Measurements from ENCODE around the gene ABCB4. TPM values are rescaled to one million over a fixed set of nuclear protein-coding genes. Genes with fewer than 3 reads are reported as not detected.

The ABCB4 gene
- total RNA-seq, 1 donor from 2014 or later: 4.2 TPM

DNA sequence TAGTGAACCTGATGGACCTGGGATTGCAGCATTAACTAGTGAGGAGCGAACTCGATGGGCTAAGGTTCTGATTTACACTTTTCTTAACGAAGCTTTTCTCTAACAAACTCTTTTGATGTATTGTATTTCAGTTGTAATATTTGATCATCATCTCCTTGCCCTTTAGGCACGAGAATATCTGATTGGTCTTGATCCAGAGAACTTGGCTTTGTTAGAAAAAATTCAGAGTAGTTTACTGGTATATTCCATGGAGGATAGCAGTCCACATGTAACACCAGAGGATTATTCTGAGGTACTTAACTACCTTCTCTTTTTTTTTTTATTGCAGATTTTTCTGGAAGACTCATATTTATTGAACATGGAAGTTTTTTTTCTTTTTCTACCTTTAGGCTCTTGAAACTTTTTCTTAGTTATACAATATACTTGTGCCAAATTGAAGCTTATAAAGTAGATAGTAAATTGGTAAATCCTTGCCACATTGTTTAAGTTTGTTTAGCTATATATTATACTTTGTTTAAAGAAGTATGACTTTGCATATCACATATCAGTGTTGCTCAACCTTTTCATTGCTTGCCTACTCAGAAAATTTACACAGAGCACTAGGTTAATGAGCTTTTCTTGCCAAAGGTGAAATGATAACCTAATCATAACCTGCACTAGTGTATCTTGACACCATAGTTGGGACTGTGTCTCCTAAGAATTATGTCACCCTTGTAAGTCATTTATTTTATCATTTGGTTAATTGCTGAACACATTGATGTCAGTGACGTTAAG lies 99.6 kb downstream of the ABCB4 start:
- no peak overlapping the region for H3K27ac ChIP-seq (replicated peaks)
- H3K9me3 ChIP-seq (replicated peaks): no peaks in the 10 kb centered on the region
- no peaks in the 10 kb centered on the region for H3K27me3 ChIP-seq (ENCODE audit: low read depth)
- TF ChIP-seq, protein P1, sequence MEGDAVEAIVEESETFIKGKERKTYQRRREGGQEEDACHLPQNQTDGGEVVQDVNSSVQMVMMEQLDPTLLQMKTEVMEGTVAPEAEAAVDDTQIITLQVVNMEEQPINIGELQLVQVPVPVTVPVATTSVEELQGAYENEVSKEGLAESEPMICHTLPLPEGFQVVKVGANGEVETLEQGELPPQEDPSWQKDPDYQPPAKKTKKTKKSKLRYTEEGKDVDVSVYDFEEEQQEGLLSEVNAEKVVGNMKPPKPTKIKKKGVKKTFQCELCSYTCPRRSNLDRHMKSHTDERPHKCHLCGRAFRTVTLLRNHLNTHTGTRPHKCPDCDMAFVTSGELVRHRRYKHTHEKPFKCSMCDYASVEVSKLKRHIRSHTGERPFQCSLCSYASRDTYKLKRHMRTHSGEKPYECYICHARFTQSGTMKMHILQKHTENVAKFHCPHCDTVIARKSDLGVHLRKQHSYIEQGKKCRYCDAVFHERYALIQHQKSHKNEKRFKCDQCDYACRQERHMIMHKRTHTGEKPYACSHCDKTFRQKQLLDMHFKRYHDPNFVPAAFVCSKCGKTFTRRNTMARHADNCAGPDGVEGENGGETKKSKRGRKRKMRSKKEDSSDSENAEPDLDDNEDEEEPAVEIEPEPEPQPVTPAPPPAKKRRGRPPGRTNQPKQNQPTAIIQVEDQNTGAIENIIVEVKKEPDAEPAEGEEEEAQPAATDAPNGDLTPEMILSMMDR (IDR thresholded peaks at IDR 0.05; ENCODE audit: borderline replicate concordance): no peak
- H3K4me1 ChIP-seq: no peaks in the 10 kb centered on the region
- intact Hi-C loops (cut with micrococcal nuclease): no loop called here
- H3K36me3 ChIP-seq: peaks cover 21% of the 10 kb centered on the region
- DNase-seq: no peak
- H3K4me3 ChIP-seq: no peak overlapping the region

DNA sequence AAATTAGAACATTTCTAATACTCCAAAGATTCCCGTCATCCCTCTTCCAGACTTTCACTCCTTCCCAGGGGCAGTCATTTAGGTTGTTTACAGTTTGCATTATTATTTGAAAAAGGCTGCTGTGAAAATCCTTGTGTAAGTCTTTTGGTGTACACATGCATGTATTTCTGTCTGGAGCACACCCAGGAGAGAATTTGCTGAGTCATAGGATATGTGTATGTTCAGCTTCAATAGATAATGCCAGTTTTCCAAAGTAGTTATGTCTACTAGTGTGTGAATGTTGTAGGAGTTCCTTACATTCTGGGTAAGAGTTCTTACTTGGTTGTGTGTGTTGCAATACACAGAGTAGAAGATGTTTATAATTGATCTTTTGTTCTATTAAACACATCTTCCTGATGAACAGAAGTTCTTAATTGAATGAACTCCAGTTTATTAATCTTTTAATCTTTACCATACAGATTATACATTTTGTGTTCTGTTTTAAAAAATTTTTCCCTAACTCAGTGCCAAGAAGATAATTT lies 104.8 kb downstream of the ABCB4 start:
- H3K4me1 ChIP-seq: no peaks in the 10 kb centered on the region
- DNase-seq: no peak
- TF ChIP-seq, protein P1 (IDR thresholded peaks at IDR 0.05; ENCODE audit: borderline replicate concordance): no peak
- no peaks in the 10 kb centered on the region for H3K9me3 ChIP-seq (replicated peaks)
- intact Hi-C loops (cut with micrococcal nuclease): no loop called here
- H3K4me3 ChIP-seq: no peak overlapping the region
- H3K27me3 ChIP-seq (ENCODE audit: low read depth): no peaks in the 10 kb centered on the region
- H3K36me3 ChIP-seq: peaks cover 20% of the 10 kb centered on the region
- no peak overlapping the region for H3K27ac ChIP-seq (replicated peaks)

DNA sequence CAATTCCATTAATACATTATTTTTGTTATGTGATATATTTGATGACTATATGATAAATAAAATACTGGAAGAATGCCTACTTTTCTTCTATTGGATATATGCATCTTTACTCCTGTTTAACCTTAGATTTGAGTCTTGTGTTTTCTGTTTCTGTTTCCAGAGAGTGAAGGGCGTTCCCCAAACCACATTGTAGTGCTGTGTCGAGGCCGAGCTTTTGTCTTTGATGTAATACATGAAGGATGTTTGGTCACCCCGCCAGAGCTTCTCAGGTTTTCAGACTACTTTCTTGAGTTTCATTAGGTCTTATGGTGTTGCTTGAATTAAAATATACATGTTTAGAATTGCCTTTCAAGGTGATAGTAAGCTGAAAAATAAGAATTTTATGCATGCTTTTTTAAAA lies 106.3 kb downstream of the ABCB4 start:
- TF ChIP-seq, protein P1 (IDR thresholded peaks at IDR 0.05; ENCODE audit: borderline replicate concordance): no peak
- peaks cover 18% of the 10 kb centered on the region for H3K36me3 ChIP-seq
- intact Hi-C loops (cut with micrococcal nuclease): no loop called here

DNA sequence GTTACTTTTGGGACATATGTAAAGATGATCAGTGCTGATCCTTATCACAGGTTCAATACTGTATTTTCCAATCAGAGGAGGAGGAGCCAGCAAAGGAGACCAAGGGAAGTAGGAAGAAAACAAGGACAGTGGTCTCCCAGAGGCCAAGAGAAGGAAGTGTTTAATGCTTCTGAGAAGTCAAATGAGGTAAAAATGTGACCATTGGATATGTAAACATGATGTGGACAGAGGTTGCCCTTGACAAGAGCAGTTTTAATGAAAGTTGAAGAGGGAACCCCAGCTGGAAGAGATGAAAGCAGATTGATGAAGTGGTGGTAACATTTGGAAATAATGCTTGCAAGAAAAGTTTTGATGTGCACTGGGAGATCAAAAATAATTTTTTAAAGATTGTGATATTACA lies 111.2 kb downstream of the ABCB4 start:
- intact Hi-C loops (cut with micrococcal nuclease): no loop called here
- H3K36me3 ChIP-seq: peaks cover 30% of the 10 kb centered on the region
- no peak for DNase-seq
- no peak overlapping the region for H3K4me3 ChIP-seq
- no peak overlapping the region for H3K27ac ChIP-seq (replicated peaks)
- no peaks in the 10 kb centered on the region for H3K4me1 ChIP-seq
- H3K9me3 ChIP-seq (replicated peaks): no peaks in the 10 kb centered on the region
- TF ChIP-seq, protein P1 (IDR thresholded peaks at IDR 0.05; ENCODE audit: borderline replicate concordance): no peak
- no peaks in the 10 kb centered on the region for H3K27me3 ChIP-seq (ENCODE audit: low read depth)

More for the DNA sequence above, 106.3 kb downstream of the ABCB4 start:
- Histone ChIP-seq H3K27me3 (ENCODE audit: low read depth) (no peaks in the 10 kb centered on the region), H3K4me1 (no peaks in the 10 kb centered on the region), H3K4me3 (no peak overlapping the region), H3K27ac (replicated peaks) (no peak overlapping the region), H3K9me3 (replicated peaks) (no peaks in the 10 kb centered on the region)
- DNase-seq: no peak

DNA sequence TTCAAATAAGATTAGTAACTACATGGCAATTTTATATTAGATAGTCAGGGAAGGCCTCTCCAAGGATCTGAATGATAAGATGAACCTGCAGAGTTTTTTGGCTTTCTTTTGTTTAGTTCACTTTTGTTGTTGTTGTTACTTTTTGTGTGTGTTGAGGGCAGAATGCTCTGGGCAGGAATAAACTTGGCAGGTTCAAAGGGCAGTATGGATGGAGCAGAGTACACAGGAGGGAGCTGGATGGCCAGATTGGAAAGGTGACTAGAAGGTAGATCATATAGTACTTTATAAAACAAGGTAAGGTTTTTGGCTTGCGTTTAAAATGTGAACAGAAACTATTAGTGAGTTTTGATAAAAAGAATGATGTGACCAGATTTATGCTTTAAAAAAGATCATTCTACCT lies 112.1 kb downstream of the ABCB4 start:
- TF ChIP-seq, protein P1 (IDR thresholded peaks at IDR 0.05; ENCODE audit: borderline replicate concordance): no peak
- DNase-seq: no peak
- Histone ChIP-seq H3K4me1 (no peaks in the 10 kb centered on the region), H3K27me3 (ENCODE audit: low read depth) (no peaks in the 10 kb centered on the region), H3K9me3 (replicated peaks) (no peaks in the 10 kb centered on the region), H3K36me3 (peaks cover 27% of the 10 kb centered on the region), H3K4me3 (no peak overlapping the region), H3K27ac (replicated peaks) (no peak overlapping the region)
- intact Hi-C loops (cut with micrococcal nuclease): no loop called here

Data from left ventricle myocardium inferior (tissue), 1 donor.